Esophagus squamous epithelium (tissue), 5 donors: ENCODE data around the gene LEUTX. TPM values are rescaled to one million over a fixed set of nuclear protein-coding genes. Genes with fewer than 3 reads are reported as not detected.
"Not testable (repeated sequence)": the region's sequence is repeated elsewhere in the genome, so short reads cannot be mapped to it uniquely, and the experiment has no call there.

ENCODE experiments used
- DNase-seq: peaks from one replicate; lab custom pipeline; 2025; lab: John Stamatoyannopoulos, UW
- H3K27ac ChIP-seq, 4 donors: fragments of 200-600 bp; sonication (generic); one replicate each; pipeline ENCODE4 v1.5.1; 2016 to 2019; ENCODE audit warnings: mild to moderate bottlenecking in 1 of 4
- H3K27me3 ChIP-seq, 4 donors: fragments of 200-600 bp; sonication (generic); 1 replicate in 3 of 4; 2 replicates in 1 of 4; pipeline versions ENCODE4 v1.5.1 to v1.6.0; 2017 to 2021; ENCODE audit warnings: antibody characterized with exemption in 1 of 4
- H3K36me3 ChIP-seq, 3 donors: fragments of 200-600 bp; sonication (generic); one replicate each; pipeline ENCODE4 v1.5.1; 2016 to 2019
- H3K4me1 ChIP-seq, 3 donors: fragments of 200-600 bp; sonication (generic); one replicate each; pipeline ENCODE4 v1.5.1; 2017 to 2019
- H3K4me3 ChIP-seq, 4 donors: fragments of 200-600 bp; sonication (generic); 1 replicate in 3 of 4; 2 replicates in 1 of 4; pipeline ENCODE4 v1.5.1; 2016 to 2019; ENCODE audit warnings: mild to moderate bottlenecking in 2 of 4, moderate library complexity in 1 of 4
- H3K9me3 ChIP-seq, 3 donors: fragments of 200-600 bp; sonication (generic); one replicate each; pipeline ENCODE4 v1.5.1; 2016 to 2019
- POLR2A ChIP-seq, 4 donors: fragments of 450-650 bp; IDR thresholded peaks; one replicate each; pipeline ENCODE4 v1.6.1; 2017; ENCODE audit warnings: antibody characterized with exemption in 4 of 4, mild to moderate bottlenecking in 4 of 4, moderate library complexity in 3 of 4
- WGBS, 2 donors: methylation state at CpG; one replicate each; pipeline ENCODE4 v1.1.5; 2018; 5-methylcytosine and 5-hydroxymethylcytosine counted together
- intact Hi-C: fragments of 100-400 bp; cut with DNase I; formaldehyde crosslinking; loops from one replicate; pipeline ENCODE4 v1.15.0; 2022
- total RNA-seq, 4 donors: library from RNA; depleted of rRNA; stranded (reverse); fragments of >200 nt; gene quantifications; one replicate each; pipeline ENCODE4 v1.1.0, GENCODE V29; 2016
- TF ChIP-seq, protein P1 (sequence below), 6 experiments: fragments of 450-650 bp in 4 of 6; fragments of 200-600 bp in 2 of 6; sonication (generic) in 2 of 6; IDR thresholded peaks; one replicate each; pipeline ENCODE4 v1.5.1; 2016 to 2019; ENCODE audit warnings: antibody characterized with exemption in 6 of 6, mild to moderate bottlenecking in 4 of 6, moderate library complexity in 4 of 6
- donor health status: DM: yes; HTN: yes; CAD: no.

Gene LEUTX
- total RNA-seq, 4 donors from 2014 or later = not detected

DNA sequence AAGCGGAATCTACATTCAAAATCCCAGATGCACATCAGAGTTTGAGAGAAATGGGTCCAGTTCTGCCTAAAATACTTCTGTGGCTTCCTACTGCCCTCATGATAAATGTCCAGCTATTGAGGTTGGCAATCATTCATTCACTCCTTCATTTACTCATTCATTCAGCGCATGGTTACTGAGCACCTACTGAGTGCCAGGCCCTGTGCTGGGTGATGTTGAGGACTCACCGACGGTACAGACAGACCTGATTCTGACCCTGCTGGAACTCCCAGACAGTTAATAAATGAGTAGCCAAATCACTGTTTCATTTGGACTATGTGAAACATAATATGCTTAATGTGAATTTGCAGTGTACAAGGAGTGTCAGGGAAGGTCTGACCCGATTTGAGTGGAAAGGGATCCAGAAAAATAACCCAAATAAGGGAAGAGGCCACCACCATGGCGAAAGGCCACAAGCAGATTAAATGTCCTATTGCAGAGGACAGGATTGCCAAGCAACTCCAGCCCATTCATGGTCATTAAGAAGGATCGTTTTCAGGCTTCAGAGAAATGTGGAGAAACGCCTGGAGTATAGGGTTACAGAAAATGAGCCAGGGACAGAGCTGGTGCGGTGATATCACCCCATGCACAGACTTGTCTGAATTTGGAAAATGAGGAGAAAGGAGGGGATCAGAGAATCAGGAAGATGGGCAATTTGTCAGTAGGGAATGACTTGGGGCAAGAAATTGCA lies 34.8 kb downstream of the LEUTX start:
- Histone ChIP-seq H3K36me3 (peaks cover 0 to 5% (median 0%) of the 10 kb centered on the region in 3 donors), H3K4me1 (peaks cover 0 to 8% (median 0%) of the 10 kb centered on the region in 3 donors), H3K27ac (peak overlapping the region in 2 of 4 donors; percentile 39 to 45), H3K9me3 (no peaks in the 10 kb centered on the region), H3K4me3 (no peak overlapping the region), H3K27me3 (no peaks in the 10 kb centered on the region)
- TF ChIP-seq POLR2A (IDR thresholded peaks at IDR 0.05) = no peak
- TF ChIP-seq, protein P1, sequence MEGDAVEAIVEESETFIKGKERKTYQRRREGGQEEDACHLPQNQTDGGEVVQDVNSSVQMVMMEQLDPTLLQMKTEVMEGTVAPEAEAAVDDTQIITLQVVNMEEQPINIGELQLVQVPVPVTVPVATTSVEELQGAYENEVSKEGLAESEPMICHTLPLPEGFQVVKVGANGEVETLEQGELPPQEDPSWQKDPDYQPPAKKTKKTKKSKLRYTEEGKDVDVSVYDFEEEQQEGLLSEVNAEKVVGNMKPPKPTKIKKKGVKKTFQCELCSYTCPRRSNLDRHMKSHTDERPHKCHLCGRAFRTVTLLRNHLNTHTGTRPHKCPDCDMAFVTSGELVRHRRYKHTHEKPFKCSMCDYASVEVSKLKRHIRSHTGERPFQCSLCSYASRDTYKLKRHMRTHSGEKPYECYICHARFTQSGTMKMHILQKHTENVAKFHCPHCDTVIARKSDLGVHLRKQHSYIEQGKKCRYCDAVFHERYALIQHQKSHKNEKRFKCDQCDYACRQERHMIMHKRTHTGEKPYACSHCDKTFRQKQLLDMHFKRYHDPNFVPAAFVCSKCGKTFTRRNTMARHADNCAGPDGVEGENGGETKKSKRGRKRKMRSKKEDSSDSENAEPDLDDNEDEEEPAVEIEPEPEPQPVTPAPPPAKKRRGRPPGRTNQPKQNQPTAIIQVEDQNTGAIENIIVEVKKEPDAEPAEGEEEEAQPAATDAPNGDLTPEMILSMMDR (IDR thresholded peaks at IDR 0.05) = no peak
- intact Hi-C loops = no loop called here
- no peak for DNase-seq
- WGBS, 2 donors = 45 to 53% methylated on average over 8 to 9 of the region's 9 CpGs

DNA sequence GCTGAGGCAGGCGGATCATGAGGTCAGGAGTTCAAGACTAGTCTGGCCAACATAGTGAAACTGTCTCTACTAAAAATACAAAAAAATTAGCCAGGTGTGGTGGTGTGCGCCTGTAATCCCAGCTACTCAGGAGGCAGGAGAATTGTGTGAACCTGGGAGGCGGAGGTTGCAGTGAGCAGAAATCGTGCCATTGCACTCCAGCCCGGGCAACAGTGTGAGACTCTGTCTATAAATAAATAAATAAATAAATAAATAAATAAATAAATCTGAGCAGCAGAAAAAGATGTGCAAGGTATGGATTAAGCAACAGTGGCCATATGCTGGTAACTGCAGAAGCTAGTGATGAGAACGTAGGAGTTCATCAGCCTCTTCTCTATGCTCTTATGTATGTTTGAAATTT lies 35.5 kb downstream of the LEUTX start:
- WGBS, 2 donors = 79 to 81% methylated on average over 6 of the region's 6 CpGs
- DNase-seq, H3K36me3 ChIP-seq, intact Hi-C loops, H3K9me3 ChIP-seq, H3K4me3 ChIP-seq, H3K27me3 ChIP-seq, H3K4me1 ChIP-seq: not testable (repeated sequence)
- H3K27ac ChIP-seq = peak overlapping the region in 1 of 4 donors; percentile 20

DNA sequence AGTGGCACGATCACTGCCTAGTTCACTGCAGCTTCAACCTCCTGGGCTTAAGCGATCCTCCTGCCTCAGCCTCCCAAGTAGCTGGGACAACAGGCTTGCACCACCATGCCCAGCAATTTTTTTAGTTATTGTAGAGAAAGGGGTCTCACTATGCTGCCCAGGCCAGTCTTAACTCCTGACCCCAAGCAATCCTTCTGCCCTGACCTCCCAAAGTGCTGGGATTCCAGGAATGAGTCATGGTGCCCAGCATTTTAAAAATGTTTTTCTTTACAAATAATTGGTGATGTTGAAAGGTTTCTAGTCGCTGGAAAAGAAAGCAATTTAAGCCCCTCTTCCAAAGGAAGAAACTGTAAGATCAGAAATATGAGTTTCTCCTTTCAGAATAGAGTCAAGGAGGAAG lies 35.9 kb downstream of the LEUTX start:
- Histone ChIP-seq H3K27me3 (no peaks in the 10 kb centered on the region), H3K4me3 (no peak overlapping the region), H3K36me3 (peaks cover 0 to 5% (median 0%) of the 10 kb centered on the region in 3 donors), H3K4me1 (peaks cover 0 to 13% (median 0%) of the 10 kb centered on the region in 3 donors), H3K27ac (no peak overlapping the region), H3K9me3 (no peaks in the 10 kb centered on the region)
- no peak for DNase-seq
- 84 to 93% methylated on average over 3 of the region's 3 CpGs for WGBS, 2 donors
- TF ChIP-seq POLR2A (IDR thresholded peaks at IDR 0.05) = no peak
- TF ChIP-seq, protein P1 (IDR thresholded peaks at IDR 0.05) = no peak
- intact Hi-C loops = no loop called here

DNA sequence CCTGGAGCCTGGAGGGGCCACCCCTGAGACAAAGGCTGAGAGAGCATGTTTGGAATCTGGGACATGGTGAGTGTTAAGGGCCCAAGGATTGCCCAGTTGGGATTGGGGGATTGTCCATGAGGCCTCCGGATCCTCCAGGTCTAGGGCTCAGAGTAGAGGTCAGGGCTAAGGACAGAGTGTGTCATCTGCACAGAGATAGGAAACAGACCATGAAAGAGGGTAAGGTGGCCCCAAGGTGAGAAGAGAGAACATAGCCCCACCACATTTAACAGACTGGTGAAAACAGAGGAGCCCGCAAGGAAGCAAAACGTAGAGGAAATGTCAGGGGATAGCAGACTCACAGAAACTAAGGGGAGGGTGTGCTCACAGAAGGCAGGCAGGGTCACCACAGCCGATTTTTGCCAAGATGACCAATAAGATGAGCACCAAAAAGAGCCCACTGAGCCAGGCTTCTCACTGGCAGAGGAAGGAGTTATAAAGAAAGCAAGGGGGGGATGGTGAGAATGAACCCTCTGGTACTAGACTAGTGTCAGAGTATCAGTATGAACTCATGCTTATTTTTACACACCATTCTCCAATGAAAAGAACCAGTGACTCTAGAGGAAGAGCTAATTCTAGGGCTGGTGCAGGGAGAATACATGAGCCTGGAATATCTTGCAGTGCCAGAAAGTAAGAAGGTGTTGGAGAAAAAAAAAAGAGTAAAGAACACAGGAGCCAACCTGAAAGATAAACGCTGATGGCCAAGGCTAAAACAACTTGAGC lies 37.8 kb downstream of the LEUTX start:
- peaks cover 0 to 5% (median 0%) of the 10 kb centered on the region in 3 donors for H3K36me3 ChIP-seq
- H3K9me3 ChIP-seq = no peaks in the 10 kb centered on the region
- 86 to 87% methylated on average over 5 of the region's 5 CpGs for WGBS, 2 donors
- H3K27me3 ChIP-seq = no peaks in the 10 kb centered on the region
- TF ChIP-seq, protein P1 (IDR thresholded peaks at IDR 0.05) = no peak
- no peak for TF ChIP-seq POLR2A (IDR thresholded peaks at IDR 0.05)
- peaks cover 0 to 14% (median 0%) of the 10 kb centered on the region in 3 donors for H3K4me1 ChIP-seq
- no peak overlapping the region for H3K27ac ChIP-seq
- intact Hi-C loops = no loop called here
- no peak overlapping the region for H3K4me3 ChIP-seq
- no peak for DNase-seq

DNA sequence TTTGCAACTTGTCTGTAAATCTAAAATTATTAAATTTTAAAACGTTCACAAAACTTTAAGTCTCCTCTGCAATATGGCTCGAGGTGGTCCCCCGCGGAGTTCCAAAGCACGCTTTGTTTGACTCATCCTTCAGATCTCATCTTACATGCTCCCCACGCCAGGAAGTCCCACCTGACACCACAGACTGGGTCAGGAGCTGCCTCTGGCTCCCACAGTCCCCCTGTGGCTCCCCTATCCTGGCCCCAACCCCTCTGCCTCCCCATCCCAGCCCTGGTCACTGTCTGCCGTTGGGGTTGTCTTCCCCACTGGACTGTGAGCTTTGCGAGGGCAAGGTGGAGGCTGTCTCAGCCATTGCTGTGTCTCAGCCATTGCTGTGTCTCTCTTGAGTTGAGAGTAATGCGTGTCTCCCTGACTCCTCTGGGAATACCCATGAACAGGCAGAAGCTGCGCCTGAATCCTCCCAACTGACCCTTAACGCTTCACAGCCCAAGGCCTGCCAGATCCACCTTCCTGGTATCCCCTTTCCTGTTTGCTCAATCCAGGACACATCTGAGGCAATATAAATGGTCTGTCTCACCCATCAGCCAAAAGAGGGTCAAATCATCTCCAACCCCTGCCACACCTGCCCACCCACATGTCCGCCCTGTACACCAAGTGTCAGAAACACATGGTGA lies 39.4 kb downstream of the LEUTX start:
- Histone ChIP-seq H3K27ac (no peak overlapping the region), H3K4me3 (no peak overlapping the region), H3K36me3 (peaks cover 0 to 8% (median 0%) of the 10 kb centered on the region in 3 donors), H3K9me3 (no peaks in the 10 kb centered on the region), H3K4me1 (peaks cover 0 to 20% (median 0%) of the 10 kb centered on the region in 3 donors), H3K27me3 (no peaks in the 10 kb centered on the region)
- 92 to 94% methylated on average over 9 to 10 of the region's 12 CpGs for WGBS, 2 donors
- DNase-seq = no peak
- intact Hi-C loops = no loop called here
- TF ChIP-seq, protein P1 (IDR thresholded peaks at IDR 0.05) = no peak
- TF ChIP-seq POLR2A (IDR thresholded peaks at IDR 0.05) = no peak
